Neutrophil (primary cell): ENCODE measurements around the gene TYMP.

Experiments
- H3K27ac ChIP-seq: fragments of 200-600 bp; sonication (generic); 2 replicates; pipeline ENCODE4 v1.5.1; 2016; ENCODE audit warnings: mild to moderate bottlenecking, moderate library complexity
- H3K27me3 ChIP-seq: fragments of 200-600 bp; sonication (generic); 2 replicates; pipeline ENCODE4 v1.6.0; 2016; ENCODE audit warnings: mild to moderate bottlenecking
- H3K36me3 ChIP-seq: fragments of 200-600 bp; sonication (generic); 2 replicates; pipeline ENCODE4 v1.5.1; 2017
- H3K4me1 ChIP-seq, 2 experiments: fragments of 200-600 bp in 1 of 2; sonication (generic) in 1 of 2; 1 replicate in 1 of 2; 2 replicates in 1 of 2; pipeline versions ENCODE4 v1.5.1 to v1.6.1; 2013 to 2016; ENCODE audit warnings: low read depth in 1 of 2, low read length in 1 of 2, mild to moderate bottlenecking in 1 of 2, moderate library complexity in 1 of 2; ENCODE audit not compliant: control insufficient read depth in 1 of 2, insufficient read depth in 1 of 2
- H3K4me3 ChIP-seq, 2 experiments: fragments of 200-600 bp in 1 of 2; sonication (generic) in 1 of 2; 1 replicate in 1 of 2; 2 replicates in 1 of 2; pipeline ENCODE4 v1.5.1; 2013 to 2016; ENCODE audit warnings: low read depth in 1 of 2, low read length in 1 of 2, mild to moderate bottlenecking in 1 of 2, moderate library complexity in 1 of 2
- H3K9me3 ChIP-seq: fragments of 200-600 bp; sonication (generic); 2 replicates; pipeline ENCODE4 v1.5.1; 2016
- TF ChIP-seq, protein P1 (sequence below): fragments of 200-600 bp; sonication (generic); IDR thresholded peaks from 2 replicates; pipeline ENCODE4 v1.5.1; 2016; ENCODE audit warnings: antibody characterized with exemption

TYMP gene

DNA sequence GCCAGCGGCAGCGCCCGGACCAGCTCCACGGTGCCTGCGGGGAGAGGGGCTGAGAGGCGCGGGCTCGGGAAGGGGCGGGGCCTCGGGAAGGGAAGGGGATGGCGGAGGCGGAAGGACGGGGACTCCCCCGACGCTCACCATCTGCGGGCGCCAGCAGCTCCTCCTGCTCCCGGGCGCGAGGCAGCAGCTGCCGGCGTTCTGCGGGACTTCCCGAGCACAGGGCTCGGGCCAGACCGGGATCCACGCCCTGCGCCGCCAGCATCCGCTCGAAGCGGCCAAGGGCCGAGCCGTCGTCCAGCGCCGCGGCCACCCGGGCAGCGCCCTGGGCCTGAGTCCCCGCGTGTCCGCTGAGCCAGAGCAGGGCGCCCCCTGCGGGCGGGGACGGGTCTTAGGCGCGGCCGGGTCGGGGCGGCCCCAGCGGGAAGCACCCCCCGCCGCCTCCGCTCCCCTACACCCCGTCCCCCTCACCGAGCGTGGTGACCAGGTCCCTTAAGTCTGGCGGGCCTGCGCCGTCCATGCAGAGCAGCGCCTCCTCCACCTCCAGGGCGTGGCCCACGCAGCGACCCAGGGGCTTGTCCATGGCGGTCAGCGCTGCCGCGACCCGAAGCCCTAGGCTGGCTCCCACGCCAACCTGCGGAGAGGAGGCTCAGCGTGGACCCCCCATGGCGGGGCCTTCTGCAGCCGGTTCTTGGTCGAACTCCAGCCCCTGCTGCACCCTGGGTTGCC is 3.5 kb downstream of the TYMP start:
- TF ChIP-seq, protein P1, sequence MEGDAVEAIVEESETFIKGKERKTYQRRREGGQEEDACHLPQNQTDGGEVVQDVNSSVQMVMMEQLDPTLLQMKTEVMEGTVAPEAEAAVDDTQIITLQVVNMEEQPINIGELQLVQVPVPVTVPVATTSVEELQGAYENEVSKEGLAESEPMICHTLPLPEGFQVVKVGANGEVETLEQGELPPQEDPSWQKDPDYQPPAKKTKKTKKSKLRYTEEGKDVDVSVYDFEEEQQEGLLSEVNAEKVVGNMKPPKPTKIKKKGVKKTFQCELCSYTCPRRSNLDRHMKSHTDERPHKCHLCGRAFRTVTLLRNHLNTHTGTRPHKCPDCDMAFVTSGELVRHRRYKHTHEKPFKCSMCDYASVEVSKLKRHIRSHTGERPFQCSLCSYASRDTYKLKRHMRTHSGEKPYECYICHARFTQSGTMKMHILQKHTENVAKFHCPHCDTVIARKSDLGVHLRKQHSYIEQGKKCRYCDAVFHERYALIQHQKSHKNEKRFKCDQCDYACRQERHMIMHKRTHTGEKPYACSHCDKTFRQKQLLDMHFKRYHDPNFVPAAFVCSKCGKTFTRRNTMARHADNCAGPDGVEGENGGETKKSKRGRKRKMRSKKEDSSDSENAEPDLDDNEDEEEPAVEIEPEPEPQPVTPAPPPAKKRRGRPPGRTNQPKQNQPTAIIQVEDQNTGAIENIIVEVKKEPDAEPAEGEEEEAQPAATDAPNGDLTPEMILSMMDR = peak; percentile 83
- Histone ChIP-seq H3K4me3 (peak overlapping the region; percentile 81 to 98), H3K9me3 (no peaks in the 10 kb centered on the region), H3K27ac (peak overlapping the region; percentile 98), H3K4me1 (peaks cover 44 to 49% of the 10 kb centered on the region in 2 experiments), H3K27me3 (no peaks in the 10 kb centered on the region), H3K36me3 (peaks cover 46% of the 10 kb centered on the region)

DNA sequence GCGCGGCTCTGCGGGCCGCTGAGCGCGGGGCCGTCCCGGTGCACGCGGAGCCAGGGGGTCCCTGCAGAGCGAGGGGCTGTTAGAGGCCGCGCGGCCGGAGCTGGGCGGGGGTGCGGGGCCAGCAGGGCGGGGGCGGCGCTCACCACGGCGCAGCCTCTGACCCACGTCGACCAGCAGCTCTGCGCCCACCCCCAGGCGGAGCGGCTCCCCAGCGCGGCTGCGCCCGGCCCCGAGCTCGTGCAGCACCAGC is 4.0 kb downstream of the TYMP start:
- Histone ChIP-seq H3K9me3 (no peaks in the 10 kb centered on the region), H3K27me3 (no peaks in the 10 kb centered on the region), H3K4me1 (peaks cover 44 to 49% of the 10 kb centered on the region in 2 experiments), H3K4me3 (peak overlapping the region; percentile 81 to 98), H3K36me3 (peaks cover 51% of the 10 kb centered on the region), H3K27ac (peak overlapping the region; percentile 98)
- TF ChIP-seq, protein P1 = no peak

DNA sequence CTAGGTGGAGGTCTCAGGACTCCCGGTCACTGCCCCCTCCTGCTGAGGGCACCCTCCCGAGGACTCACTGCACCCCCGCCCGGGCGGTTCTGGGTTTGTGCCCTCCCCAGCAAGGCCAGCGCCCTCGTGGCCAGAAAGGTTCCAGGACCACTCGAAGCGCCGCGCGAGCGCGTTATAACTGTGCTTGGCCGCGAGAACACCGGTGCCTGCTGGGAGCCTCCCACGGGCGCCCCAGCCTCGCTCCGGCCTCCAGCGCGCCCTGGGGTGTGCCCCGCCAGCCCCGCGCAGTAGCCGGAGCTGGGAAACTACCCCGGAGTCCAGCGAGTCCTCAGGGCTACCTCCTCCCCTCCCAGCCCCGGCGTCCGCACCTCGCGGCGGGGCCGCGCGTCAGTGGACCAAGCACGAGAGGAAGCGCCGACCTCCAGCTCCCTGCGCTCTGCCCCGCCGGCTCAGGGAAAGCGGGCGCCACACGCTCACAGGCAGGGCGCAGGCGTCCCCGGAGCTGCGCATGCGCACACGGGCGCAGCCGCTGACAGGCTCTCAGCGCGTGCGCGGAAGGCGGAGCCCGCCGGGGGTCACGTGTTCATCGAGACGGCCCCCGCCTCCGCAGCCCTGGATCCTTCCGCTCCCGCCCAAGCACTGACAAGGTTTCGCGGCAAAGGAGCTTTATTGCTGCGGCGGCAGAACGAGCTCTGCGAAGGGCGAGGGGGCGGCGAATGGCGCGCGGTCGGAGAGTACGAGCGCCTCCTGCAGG is 4.5 kb downstream of the TYMP start, which contains the start of gene SCO2:
Gene SCO2, minus strand, starts transcription at position 495 of the 754 bp plus-strand sequence. CDS start 1,187 bp downstream, outside the sequence.
- TF ChIP-seq, protein P1 = peak; percentile 50
- H3K36me3 ChIP-seq = peaks cover 52% of the 10 kb centered on the region
- H3K4me3 ChIP-seq = peak within 1 kb of the TSS; percentile 81 to 98
- H3K27me3 ChIP-seq = no peaks in the 10 kb centered on the region
- no peaks in the 10 kb centered on the region for H3K9me3 ChIP-seq
- H3K27ac ChIP-seq = peak within 1 kb of the TSS; percentile 98
- peaks cover 44 to 46% of the 10 kb centered on the region in 2 experiments for H3K4me1 ChIP-seq

DNA sequence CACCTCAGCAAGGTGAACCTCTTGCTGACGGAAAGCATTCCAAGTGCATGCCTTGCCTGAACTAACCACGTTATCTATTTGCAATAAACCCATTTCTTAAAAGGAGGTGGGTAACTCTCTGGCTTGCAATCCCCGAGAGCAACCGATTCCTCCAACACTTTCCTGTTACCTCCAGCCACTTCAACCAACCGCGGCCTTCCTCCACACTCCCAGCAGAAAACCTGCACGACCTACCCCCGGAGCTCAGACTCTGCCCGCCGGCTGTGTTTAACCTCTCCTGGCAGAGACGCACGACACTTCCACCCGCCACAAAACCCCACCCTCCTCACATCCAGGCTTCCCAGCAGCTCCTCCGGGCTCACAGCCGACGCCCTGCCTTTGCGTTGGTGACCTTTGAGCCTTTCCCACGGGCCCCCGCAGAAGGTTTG is 5.1 kb downstream of the TYMP start:
- no peaks in the 10 kb centered on the region for H3K9me3 ChIP-seq
- TF ChIP-seq, protein P1 = no peak
- H3K4me3 ChIP-seq = peak overlapping the region; percentile 81 to 98
- peaks cover 44 to 46% of the 10 kb centered on the region in 2 experiments for H3K4me1 ChIP-seq
- peaks cover 52% of the 10 kb centered on the region for H3K36me3 ChIP-seq
- peak overlapping the region; percentile 98 for H3K27ac ChIP-seq
- H3K27me3 ChIP-seq = no peaks in the 10 kb centered on the region

DNA sequence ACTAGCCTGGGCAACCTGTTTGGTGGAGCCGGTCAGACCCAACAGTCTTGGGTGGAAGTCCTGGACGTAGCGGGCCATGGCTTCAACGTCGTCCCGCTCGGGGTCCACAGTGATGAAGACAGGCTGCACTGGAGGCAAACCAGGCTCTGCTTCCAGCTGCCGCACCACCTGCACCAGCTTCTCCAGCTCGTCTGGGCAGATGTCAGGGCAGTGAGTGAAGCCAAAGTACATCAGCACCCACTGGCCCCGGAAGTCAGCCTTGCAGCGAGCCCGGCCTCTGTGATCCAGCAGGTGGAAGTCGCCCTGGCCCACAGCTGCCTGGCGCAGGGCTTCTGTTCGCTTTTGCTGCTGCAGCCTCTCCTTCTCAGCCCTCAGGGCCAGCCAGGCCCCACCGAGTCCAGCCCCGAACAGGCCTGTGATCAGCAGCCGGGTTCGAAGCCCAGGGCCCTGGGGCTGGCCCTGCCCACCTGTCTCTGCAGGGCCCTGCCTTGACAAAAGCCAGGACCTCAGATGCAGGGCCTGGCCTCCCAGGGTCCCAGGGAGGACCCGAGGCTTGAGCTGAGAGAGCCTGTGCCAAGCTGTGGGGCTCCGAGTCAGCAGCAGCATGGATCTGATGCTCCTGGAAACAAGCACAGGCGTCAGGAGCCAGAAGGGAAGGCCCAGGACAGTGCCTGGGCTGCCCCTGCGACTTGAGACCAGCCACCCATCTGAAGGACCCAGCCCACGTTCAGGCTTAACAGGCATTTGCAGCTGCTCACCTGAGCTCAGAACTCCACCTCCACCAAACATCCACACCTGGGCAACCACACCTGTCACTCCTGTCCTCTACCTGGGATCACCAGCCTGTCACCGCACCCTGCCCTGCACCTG is 5.8 kb downstream of the TYMP start:
- H3K27me3 ChIP-seq = no peaks in the 10 kb centered on the region
- H3K9me3 ChIP-seq = no peaks in the 10 kb centered on the region
- H3K4me1 ChIP-seq = peaks cover 42 to 45% of the 10 kb centered on the region in 2 experiments
- H3K27ac ChIP-seq = peak overlapping the region; percentile 98
- peaks cover 53% of the 10 kb centered on the region for H3K36me3 ChIP-seq
- H3K4me3 ChIP-seq = peak overlapping the region; percentile 81 to 98
- TF ChIP-seq, protein P1 = no peak
